Fibroblast of the aortic adventitia (primary cell): ENCODE data around the gene TBL1X. TPM values are rescaled to one million over a fixed set of nuclear protein-coding genes. Genes with fewer than 3 reads are reported as not detected.
"Not testable (repeated sequence)": the region's sequence is repeated elsewhere in the genome, so short reads cannot be mapped to it uniquely, and the experiment has no call there.

Source experiments
- DNase-seq: peaks from one replicate; pipeline ENCODE4 v3.0.0-alpha.2; 2010; ENCODE audit warnings: low read depth
- H3K4me3 ChIP-seq: 2 replicates; pipeline ENCODE4 v1.5.1; 2011; ENCODE audit warnings: low read depth, mild to moderate bottlenecking, control low read depth, low read length, moderate library complexity
- total RNA-seq: library from RNA; depleted of rRNA; stranded (reverse); fragments of >200 nt; gene quantifications from 2 replicates; pipeline ENCODE4 v1.2.3, GENCODE V29; 2012; ENCODE audit warnings: low replicate concordance
- TF ChIP-seq, protein P1 (sequence below): IDR thresholded peaks from 2 replicates; pipeline ENCODE4 v1.5.1; 2011; ENCODE audit warnings: mild to moderate bottlenecking, low read length, control low read depth, inconsistent platforms; ENCODE audit not compliant: insufficient read depth

TBL1X gene
- total RNA-seq, 1 donor, result 15.6 TPM

- TF ChIP-seq, protein P1, sequence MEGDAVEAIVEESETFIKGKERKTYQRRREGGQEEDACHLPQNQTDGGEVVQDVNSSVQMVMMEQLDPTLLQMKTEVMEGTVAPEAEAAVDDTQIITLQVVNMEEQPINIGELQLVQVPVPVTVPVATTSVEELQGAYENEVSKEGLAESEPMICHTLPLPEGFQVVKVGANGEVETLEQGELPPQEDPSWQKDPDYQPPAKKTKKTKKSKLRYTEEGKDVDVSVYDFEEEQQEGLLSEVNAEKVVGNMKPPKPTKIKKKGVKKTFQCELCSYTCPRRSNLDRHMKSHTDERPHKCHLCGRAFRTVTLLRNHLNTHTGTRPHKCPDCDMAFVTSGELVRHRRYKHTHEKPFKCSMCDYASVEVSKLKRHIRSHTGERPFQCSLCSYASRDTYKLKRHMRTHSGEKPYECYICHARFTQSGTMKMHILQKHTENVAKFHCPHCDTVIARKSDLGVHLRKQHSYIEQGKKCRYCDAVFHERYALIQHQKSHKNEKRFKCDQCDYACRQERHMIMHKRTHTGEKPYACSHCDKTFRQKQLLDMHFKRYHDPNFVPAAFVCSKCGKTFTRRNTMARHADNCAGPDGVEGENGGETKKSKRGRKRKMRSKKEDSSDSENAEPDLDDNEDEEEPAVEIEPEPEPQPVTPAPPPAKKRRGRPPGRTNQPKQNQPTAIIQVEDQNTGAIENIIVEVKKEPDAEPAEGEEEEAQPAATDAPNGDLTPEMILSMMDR, result no peak
- H3K4me3 ChIP-seq, result no peak overlapping the region
- no peak for DNase-seq
These were observed 34.4 kb upstream of the TBL1X start for GRCh38 chrX:9430346-9430921.

GRCh38 chrX:9431281-9431680 lies 33.6 kb upstream of the TBL1X start:
- no peak overlapping the region for H3K4me3 ChIP-seq
- DNase-seq, result no peak
- TF ChIP-seq, protein P1, result no peak

- TF ChIP-seq, protein P1, result no peak
- no peak overlapping the region for H3K4me3 ChIP-seq
- no peak for DNase-seq
These were observed 31.3 kb upstream of the TBL1X start for GRCh38 chrX:9433596-9433995.

DNA sequence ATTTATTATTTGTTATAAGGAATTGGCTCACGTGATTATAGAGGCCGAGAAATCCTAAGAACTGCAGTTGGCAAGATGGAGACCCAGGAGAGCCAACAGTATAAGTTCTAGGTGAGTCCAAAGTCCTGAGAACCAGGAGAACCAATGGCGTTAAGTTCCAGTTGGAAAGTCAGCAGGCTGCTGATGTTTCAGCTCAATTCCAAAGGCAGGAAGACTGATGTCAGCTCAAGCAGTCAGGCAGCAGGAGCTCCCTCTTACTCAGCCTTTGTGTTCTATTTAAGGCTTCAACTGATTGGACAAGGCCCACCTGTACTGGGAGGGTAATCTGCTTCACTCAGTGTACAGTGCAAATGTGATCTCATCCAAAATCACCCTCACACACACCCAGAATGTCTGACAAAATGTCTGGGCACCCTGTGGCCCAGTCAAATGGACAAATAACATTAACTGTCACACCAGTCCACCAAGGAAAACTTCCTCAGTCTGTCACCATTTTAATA lies 30.8 kb upstream of the TBL1X start:
- H3K4me3 ChIP-seq, result no peak overlapping the region
- DNase-seq, result no peak
- TF ChIP-seq, protein P1, result no peak

DNA sequence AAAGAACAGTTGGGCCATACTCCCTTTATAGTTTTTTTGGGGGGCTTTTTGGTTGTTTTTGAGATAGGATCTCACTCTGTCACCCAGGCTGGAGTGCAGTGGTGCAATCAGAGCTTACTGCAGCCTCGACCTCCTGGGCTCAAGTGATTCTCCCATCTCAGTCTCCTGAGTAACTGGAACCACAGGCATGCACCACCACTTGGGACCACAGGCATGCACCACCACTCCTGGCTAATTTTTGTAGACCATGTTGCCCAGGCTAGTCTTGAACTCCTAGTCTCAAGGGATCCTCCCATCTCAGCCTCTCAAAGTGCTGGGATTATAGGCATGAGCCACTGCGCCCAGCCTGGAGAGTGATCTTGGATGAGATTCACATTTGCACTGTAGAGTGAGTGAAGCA lies 29.8 kb upstream of the TBL1X start:
- not testable (repeated sequence) for DNase-seq, H3K4me3 ChIP-seq

DNA sequence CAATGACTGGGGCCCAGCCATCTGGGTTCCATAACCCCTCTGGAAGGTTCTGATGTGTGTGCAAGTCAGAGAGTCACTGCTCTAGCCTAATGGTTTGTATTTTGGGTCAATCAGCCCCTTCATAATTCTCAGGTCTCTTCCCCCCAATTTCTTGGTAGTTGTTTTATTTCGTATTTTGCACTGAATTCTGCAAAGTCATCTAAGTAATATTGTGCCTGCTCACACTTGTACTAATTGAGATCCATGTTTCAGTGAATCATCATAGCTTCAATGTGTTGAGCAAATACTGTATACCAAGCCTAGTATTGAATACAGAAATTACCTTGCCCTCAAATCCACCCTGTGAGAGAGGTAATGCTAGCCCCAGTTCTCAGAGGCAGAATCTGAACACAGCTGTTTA lies 28.0 kb upstream of the TBL1X start:
- TF ChIP-seq, protein P1, result no peak
- H3K4me3 ChIP-seq, result no peak overlapping the region
- DNase-seq, result no peak

DNA sequence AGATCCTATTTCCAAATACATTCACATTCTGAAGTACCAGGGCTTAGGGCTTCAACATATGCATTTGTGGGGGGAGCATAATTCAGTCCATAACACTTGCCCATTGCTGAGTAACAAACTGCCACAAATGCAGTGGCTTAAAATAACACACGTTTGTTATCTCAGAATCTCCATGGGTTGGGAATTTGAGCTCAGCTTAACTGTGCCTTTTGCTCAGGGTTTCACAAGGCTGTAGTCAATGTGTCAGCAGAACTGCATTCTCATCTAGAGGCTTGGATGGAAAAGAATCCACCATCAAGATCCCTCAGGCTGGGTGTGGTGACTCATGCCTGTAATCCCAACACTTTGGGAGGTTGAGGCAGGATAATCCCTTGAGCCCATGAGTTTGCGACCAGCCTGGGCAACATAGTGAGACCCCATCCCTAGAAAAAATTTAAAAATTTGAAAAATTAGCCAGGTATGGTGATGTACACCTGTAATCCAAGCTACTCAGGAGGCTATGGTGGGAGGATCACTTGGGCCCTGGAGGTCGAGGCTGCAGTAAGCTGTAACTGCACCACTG lies 25.8 kb upstream of the TBL1X start:
- no peak for DNase-seq
- H3K4me3 ChIP-seq, result no peak overlapping the region
- TF ChIP-seq, protein P1, result no peak
